ENCODE data around the gene ZFAND2B.

- TF ChIP-seq, protein P1, sequence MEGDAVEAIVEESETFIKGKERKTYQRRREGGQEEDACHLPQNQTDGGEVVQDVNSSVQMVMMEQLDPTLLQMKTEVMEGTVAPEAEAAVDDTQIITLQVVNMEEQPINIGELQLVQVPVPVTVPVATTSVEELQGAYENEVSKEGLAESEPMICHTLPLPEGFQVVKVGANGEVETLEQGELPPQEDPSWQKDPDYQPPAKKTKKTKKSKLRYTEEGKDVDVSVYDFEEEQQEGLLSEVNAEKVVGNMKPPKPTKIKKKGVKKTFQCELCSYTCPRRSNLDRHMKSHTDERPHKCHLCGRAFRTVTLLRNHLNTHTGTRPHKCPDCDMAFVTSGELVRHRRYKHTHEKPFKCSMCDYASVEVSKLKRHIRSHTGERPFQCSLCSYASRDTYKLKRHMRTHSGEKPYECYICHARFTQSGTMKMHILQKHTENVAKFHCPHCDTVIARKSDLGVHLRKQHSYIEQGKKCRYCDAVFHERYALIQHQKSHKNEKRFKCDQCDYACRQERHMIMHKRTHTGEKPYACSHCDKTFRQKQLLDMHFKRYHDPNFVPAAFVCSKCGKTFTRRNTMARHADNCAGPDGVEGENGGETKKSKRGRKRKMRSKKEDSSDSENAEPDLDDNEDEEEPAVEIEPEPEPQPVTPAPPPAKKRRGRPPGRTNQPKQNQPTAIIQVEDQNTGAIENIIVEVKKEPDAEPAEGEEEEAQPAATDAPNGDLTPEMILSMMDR (IDR thresholded peaks at IDR 0.05 in 8 of 11, conservative IDR thresholded peaks at IDR 0.05 in 3 of 11) = no peak
- TF ChIP-seq POLR2A (IDR thresholded peaks at IDR 0.05) = no peak
- no peak for TF ChIP-seq POLR2AphosphoS5 (IDR thresholded peaks at IDR 0.05)
Measured at GRCh38 chr2:219215871-219216534, 9.4 kb downstream of the ZFAND2B start.

Measured in spleen (tissue), 7 donors.